Measurements from ENCODE around the gene MARS1. TPM values are rescaled to one million over a fixed set of nuclear protein-coding genes. Genes with fewer than 3 reads are reported as not detected.

MARS1 gene
- total RNA-seq, 4 donors from 2014 or later: 54.2 to 94.6 (median 69.6) TPM

- intact Hi-C loops (cut with DNase I): no loop called here
- 48 to 67% methylated on average over 5 of the region's 5 CpGs for WGBS, 2 donors
- no peak for DNase-seq
Observed at GRCh38 chr12:57444744-57445143, 43.1 kb upstream of the MARS1 start.

GRCh38 chr12:57446292-57446960, 41.4 kb upstream of the MARS1 start:
- H3K4me1 ChIP-seq: no peaks in the 10 kb centered on the region
- H3K4me3 ChIP-seq: no peak overlapping the region
- H3K27me3 ChIP-seq: peaks cover 0 to 2% (median 0%) of the 10 kb centered on the region in 4 donors
- no peak for DNase-seq
- intact Hi-C loops (cut with DNase I): no loop called here
- 86 to 88% methylated on average over 5 to 6 of the region's 6 CpGs for WGBS, 2 donors
- H3K9me3 ChIP-seq: peaks cover 0 to 7% (median 0%) of the 10 kb centered on the region in 3 donors
- no peaks in the 10 kb centered on the region for H3K36me3 ChIP-seq
- TF ChIP-seq POLR2A (IDR thresholded peaks at IDR 0.05) (no peak), CTCF (IDR thresholded peaks at IDR 0.05) (no peak)
- H3K27ac ChIP-seq: no peak overlapping the region

More at GRCh38 chr12:57444744-57445143, 43.1 kb upstream of the MARS1 start:
- Histone ChIP-seq H3K27ac (no peak overlapping the region), H3K36me3 (no peaks in the 10 kb centered on the region), H3K9me3 (peaks cover 0 to 7% (median 0%) of the 10 kb centered on the region in 3 donors), H3K4me1 (no peaks in the 10 kb centered on the region), H3K4me3 (no peak overlapping the region), H3K27me3 (no peaks in the 10 kb centered on the region)
- TF ChIP-seq POLR2A (IDR thresholded peaks at IDR 0.05) (no peak), CTCF (IDR thresholded peaks at IDR 0.05) (no peak)

- 84 to 86% methylated on average over 2 of the region's 2 CpGs for WGBS, 2 donors
- TF ChIP-seq POLR2A (IDR thresholded peaks at IDR 0.05) (no peak), CTCF (IDR thresholded peaks at IDR 0.05) (no peak)
- Histone ChIP-seq H3K9me3 (no peaks in the 10 kb centered on the region), H3K36me3 (no peaks in the 10 kb centered on the region), H3K4me1 (peaks cover 0 to 11% (median 0%) of the 10 kb centered on the region in 3 donors), H3K4me3 (no peak overlapping the region), H3K27ac (no peak overlapping the region), H3K27me3 (peaks cover 0 to 15% (median 0%) of the 10 kb centered on the region in 4 donors)
- DNase-seq: no peak
- intact Hi-C loops (cut with DNase I): no loop called here
Observed at GRCh38 chr12:57448669-57449068, 39.2 kb upstream of the MARS1 start.

- Histone ChIP-seq H3K27me3 (peaks cover 0 to 15% (median 0%) of the 10 kb centered on the region in 4 donors), H3K4me3 (no peak overlapping the region), H3K4me1 (peaks cover 0 to 11% (median 0%) of the 10 kb centered on the region in 3 donors), H3K9me3 (no peaks in the 10 kb centered on the region), H3K27ac (no peak overlapping the region), H3K36me3 (no peaks in the 10 kb centered on the region)
- intact Hi-C loops (cut with DNase I): no loop called here
- WGBS, 2 donors: 97% methylated on average over 6 of the region's 7 CpGs; no CpG with 5 or more reads in 1 of the 2 donors
- no peak for DNase-seq
- no peak for TF ChIP-seq POLR2A (IDR thresholded peaks at IDR 0.05)
- no peak for TF ChIP-seq CTCF (IDR thresholded peaks at IDR 0.05)
Observed at GRCh38 chr12:57449375-57449774, 38.5 kb upstream of the MARS1 start.

- Histone ChIP-seq H3K9me3 (no peaks in the 10 kb centered on the region), H3K4me3 (no peak overlapping the region), H3K27me3 (peaks cover 0 to 20% (median 0%) of the 10 kb centered on the region in 4 donors), H3K4me1 (peaks cover 0 to 11% (median 0%) of the 10 kb centered on the region in 3 donors), H3K36me3 (no peaks in the 10 kb centered on the region), H3K27ac (no peak overlapping the region)
- 72 to 100% methylated on average over 2 to 3 of the region's 3 CpGs for WGBS, 2 donors
- TF ChIP-seq POLR2A (IDR thresholded peaks at IDR 0.05) (no peak), CTCF (IDR thresholded peaks at IDR 0.05) (no peak)
- intact Hi-C loops (cut with DNase I): loop anchor here (5.0 to 10.0 kb wide), 2 partner anchors 145 to 183 kb away; no protein-coding TSS in a partner anchor
- no peak for DNase-seq
Observed at GRCh38 chr12:57450057-57450456, 37.8 kb upstream of the MARS1 start.

All from esophagus squamous epithelium (tissue), 5 donors.